ENCODE results near the gene RPL27A.

The RPL27A gene

DNA sequence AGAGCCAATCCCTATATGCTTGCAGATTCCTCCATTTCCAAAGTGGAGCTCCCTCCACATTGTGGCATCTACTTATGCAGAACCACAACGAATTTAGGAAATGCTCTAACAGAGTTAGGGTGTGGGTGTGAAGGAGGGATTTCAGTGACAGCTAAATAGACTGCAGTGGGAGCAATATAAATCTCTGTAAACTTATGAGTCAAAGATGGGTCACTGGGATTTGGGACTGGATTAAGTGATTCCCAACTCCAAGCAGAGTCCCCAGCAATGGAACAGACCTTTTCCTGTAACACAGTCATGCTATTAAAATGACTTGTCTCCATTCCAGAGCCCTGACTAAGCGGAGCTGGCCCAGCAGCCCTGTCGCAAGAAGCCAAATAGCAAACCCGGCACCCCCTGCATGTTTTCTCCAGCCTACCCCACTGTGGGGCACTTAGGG, 36.6 kb downstream of the RPL27A start:
- TF ChIP-seq, protein P1, sequence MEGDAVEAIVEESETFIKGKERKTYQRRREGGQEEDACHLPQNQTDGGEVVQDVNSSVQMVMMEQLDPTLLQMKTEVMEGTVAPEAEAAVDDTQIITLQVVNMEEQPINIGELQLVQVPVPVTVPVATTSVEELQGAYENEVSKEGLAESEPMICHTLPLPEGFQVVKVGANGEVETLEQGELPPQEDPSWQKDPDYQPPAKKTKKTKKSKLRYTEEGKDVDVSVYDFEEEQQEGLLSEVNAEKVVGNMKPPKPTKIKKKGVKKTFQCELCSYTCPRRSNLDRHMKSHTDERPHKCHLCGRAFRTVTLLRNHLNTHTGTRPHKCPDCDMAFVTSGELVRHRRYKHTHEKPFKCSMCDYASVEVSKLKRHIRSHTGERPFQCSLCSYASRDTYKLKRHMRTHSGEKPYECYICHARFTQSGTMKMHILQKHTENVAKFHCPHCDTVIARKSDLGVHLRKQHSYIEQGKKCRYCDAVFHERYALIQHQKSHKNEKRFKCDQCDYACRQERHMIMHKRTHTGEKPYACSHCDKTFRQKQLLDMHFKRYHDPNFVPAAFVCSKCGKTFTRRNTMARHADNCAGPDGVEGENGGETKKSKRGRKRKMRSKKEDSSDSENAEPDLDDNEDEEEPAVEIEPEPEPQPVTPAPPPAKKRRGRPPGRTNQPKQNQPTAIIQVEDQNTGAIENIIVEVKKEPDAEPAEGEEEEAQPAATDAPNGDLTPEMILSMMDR (IDR thresholded peaks at IDR 0.05; ENCODE audit: insufficient read depth, low read depth, low read length, missing control alignments), result no peak
- H3K4me3 ChIP-seq (ENCODE audit: low read depth, low read length), result no peak overlapping the region
- no peak for DNase-seq (ENCODE audit: low read depth)

DNA sequence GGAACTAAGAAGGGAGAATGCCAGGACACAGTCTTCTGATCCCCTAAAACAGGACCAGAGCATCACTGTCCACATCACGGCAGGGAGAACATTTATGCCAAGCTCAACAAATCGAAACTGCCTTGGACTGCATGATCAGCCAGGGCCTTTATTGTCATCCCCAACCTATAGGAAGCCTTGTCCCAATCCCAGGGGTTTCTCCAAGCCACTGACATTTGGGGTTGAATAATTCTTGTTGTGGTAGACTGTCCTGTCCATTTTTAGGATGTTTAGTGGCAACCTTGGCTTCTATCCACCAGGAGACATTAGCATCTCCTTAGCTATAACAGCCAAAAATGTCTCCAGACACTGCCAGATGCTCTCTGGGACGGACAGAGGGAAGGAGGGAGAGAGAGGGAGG, 37.1 kb downstream of the RPL27A start:
- TF ChIP-seq, protein P1 (IDR thresholded peaks at IDR 0.05; ENCODE audit: insufficient read depth, low read depth, low read length, missing control alignments), result no peak
- H3K4me3 ChIP-seq (ENCODE audit: low read depth, low read length), result no peak overlapping the region
- DNase-seq (ENCODE audit: low read depth), result no peak

DNA sequence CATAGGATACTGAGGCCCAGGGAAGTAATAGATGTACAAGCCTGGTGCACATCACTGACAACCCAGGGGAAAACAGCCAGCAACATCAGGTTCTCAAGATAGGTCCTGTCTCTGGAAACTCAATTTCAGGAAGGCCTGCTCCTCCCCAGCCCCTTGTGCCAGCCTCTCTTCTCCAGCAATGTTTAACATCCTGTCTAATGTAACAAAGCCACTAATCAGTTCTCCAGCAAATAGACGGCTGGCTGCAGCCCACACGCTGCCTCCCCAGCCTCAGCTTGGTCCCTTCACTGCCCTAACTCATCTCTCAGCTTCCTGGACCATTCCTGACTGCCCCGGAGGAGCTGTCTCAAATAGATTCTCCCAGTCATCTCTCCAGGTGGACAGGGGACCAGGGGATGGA, 37.8 kb downstream of the RPL27A start:
- no peak overlapping the region for H3K4me3 ChIP-seq (ENCODE audit: low read depth, low read length)
- TF ChIP-seq, protein P1 (IDR thresholded peaks at IDR 0.05; ENCODE audit: insufficient read depth, low read depth, low read length, missing control alignments), result no peak
- no peak for DNase-seq (ENCODE audit: low read depth)

DNA sequence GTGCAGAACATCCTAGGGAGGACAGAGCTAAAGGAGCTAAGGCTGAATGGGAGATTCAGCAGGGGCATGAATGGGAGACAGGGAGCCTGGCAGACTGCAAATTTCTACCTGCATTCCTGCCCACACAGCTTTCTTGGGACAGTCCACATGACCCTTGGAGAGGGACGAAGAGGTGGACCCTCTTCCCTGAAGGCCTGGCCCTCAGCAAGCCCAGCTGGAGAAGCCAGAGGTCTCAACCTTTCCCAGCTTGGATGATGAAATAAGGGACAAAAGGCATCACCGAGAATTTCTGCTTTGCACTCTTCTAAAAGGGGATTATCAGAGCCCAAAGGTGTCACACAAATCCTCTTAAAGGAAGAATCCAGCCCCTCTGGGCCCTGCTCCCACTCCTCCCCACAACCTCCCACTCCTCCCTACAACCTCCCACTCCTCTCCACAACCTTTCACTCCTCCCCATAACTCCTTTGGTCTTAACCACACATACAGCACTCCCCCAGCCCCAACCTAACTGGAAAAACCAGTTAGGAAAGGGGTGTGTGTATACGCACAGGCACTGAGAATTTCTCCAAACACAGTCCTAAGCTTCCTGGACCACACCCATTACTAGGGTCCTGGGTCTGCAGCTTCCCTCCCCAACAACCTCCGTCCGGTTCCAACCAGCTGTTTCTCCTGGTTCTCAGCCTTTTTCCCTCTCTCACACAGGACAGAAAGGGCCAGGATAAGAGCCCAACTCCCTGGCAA, 38.4 kb downstream of the RPL27A start:
- TF ChIP-seq, protein P1 (IDR thresholded peaks at IDR 0.05; ENCODE audit: insufficient read depth, low read depth, low read length, missing control alignments), result no peak
- H3K4me3 ChIP-seq (ENCODE audit: low read depth, low read length), result no peak overlapping the region
- DNase-seq (ENCODE audit: low read depth), result no peak

DNA sequence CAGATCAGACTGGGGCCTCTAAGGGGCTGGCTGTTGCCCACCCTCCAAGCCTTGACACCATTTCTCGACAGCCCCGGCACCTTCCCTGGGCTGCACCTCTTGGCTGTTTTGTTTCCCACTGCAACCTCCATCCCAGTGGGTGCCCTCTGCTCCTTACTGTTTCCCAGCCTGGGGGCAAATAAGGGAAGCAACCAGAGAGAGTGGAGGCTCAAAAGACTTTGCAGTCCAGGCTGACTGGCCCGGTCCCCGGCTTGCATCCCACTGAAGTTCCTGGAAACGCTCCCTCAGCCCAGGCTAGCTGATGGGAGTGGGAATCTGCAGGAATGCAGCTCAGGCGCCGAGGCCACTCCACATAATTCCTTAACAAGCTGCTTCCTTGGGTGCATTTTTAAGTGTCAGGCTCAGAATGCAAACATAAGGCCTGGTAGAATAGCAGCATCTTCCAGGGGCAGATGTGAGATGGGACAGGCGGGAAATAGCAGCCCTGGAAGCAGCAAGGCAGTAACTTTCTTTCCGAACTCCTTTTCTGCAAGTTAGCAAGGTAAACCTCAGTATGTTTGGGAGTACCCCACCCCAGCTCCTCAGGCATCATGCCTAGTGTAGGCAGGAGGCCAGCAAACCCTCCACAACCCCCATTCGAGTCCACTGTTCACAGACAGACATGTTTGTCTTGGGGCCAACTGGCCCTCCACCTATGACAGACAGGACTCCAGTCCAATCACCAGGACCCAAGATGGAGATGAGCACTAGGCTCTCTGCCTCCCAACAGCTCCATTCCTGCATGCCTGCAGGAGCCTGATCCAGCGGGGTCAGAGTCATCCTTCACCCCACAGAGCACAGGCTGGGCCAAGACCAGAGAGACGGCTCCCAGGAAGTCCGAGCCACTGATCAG, 39.3 kb downstream of the RPL27A start:
- TF ChIP-seq, protein P1 (IDR thresholded peaks at IDR 0.05; ENCODE audit: insufficient read depth, low read depth, low read length, missing control alignments), result no peak
- DNase-seq (ENCODE audit: low read depth), result peak; percentile 21
- no peak overlapping the region for H3K4me3 ChIP-seq (ENCODE audit: low read depth, low read length)

DNA sequence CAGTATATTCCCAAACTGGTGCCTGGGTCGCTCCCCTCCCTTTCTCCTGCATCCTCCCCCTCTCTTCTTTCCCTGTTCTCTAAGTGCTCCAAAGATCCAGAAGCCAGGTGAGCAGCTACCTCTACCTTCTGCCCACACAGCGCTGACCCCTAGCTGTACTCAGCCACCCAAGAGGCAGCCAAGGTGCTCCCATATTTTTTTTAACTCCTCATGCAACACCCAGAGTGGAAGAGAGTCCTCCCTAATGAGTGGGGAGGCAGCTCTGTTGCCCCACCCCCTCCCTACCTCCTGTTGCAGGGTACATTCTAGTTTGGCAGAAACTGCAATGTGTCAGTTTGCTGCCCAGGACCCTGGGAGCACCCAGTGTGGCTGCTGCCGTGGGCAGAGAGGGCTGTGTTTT, 40.2 kb downstream of the RPL27A start:
- TF ChIP-seq, protein P1 (IDR thresholded peaks at IDR 0.05; ENCODE audit: insufficient read depth, low read depth, low read length, missing control alignments), result no peak
- no peak overlapping the region for H3K4me3 ChIP-seq (ENCODE audit: low read depth, low read length)
- DNase-seq (ENCODE audit: low read depth), result no peak
